ENCODE data around the gene TSPAN14.

GRCh38 chr10:80515941-80516340 is 61.8 kb downstream of the TSPAN14 start:
- TF ChIP-seq POLR2AphosphoS5 (IDR thresholded peaks at IDR 0.05), result no peak
- no peak for TF ChIP-seq POLR2A (IDR thresholded peaks at IDR 0.05)
